Skeletal muscle tissue (tissue), 4 donors: Measurements from ENCODE around the gene ZHX3. TPM values are rescaled to one million over a fixed set of nuclear protein-coding genes. Genes with fewer than 3 reads are reported as not detected.

ENCODE experiments used
- H3K27ac ChIP-seq: one replicate; pipeline ENCODE4 v1.7.0; 2013; ENCODE audit warnings: mild to moderate bottlenecking, low read depth, low read length, inconsistent platforms
- H3K27me3 ChIP-seq, 3 donors: one replicate each; pipeline ENCODE4 v1.7.0; 2013; ENCODE audit warnings: low read length in 3 of 3; ENCODE audit not compliant: control insufficient read depth in 3 of 3, insufficient read depth in 3 of 3
- H3K36me3 ChIP-seq, 3 donors: one replicate each; pipeline ENCODE4 v1.7.0; 2013; ENCODE audit warnings: low read length in 3 of 3; ENCODE audit not compliant: control insufficient read depth in 3 of 3, insufficient read depth in 3 of 3
- H3K4me1 ChIP-seq, 3 donors: one replicate each; pipeline ENCODE4 v1.7.0; 2013; ENCODE audit warnings: low read length in 3 of 3, mild to moderate bottlenecking in 3 of 3; ENCODE audit not compliant: control insufficient read depth in 3 of 3, insufficient read depth in 3 of 3
- H3K4me3 ChIP-seq, 3 donors: one replicate each; pipeline ENCODE4 v1.7.0; 2013; ENCODE audit warnings: low read length in 3 of 3
- H3K9ac ChIP-seq, 3 donors: one replicate each; pipeline ENCODE4 v1.7.0; 2013; ENCODE audit warnings: low read length in 3 of 3, mild to moderate bottlenecking in 3 of 3, moderate library complexity in 2 of 3, low read depth in 1 of 3
- H3K9me3 ChIP-seq, 3 donors: one replicate each; pipeline ENCODE4 v1.7.0; 2013; ENCODE audit warnings: low read length in 3 of 3; ENCODE audit not compliant: control insufficient read depth in 3 of 3
- total RNA-seq: library from RNA; depleted of rRNA; stranded (reverse); fragments of >200 nt; gene quantifications from one replicate; pipeline ENCODE4 v1.2.3, GENCODE V29; 2014
- donor health status: Osteomylitis.

The ZHX3 gene
- total RNA-seq, 1 donor from 2014 or later, result 4.7 TPM

- peaks cover under 1% of the 10 kb centered on the region in 3 donors for H3K36me3 ChIP-seq
- no peaks in the 10 kb centered on the region for H3K27me3 ChIP-seq
- H3K4me1 ChIP-seq, result peaks cover 51 to 72% (median 71%) of the 10 kb centered on the region in 3 donors
- no peaks in the 10 kb centered on the region for H3K9me3 ChIP-seq
- H3K4me3 ChIP-seq, result peak overlapping the region in 1 of 3 donors; percentile 6
- no peak overlapping the region for H3K27ac ChIP-seq
- peak overlapping the region in 2 of 3 donors; percentile 25 to 26 for H3K9ac ChIP-seq
Observed at GRCh38 chr20:41154436-41155176, 162.9 kb downstream of the ZHX3 start.

GRCh38 chr20:41152108-41152757, 165.3 kb downstream of the ZHX3 start:
- Histone ChIP-seq H3K9me3 (no peaks in the 10 kb centered on the region), H3K4me1 (peaks cover 68 to 80% (median 80%) of the 10 kb centered on the region in 3 donors), H3K36me3 (no peaks in the 10 kb centered on the region), H3K27me3 (no peaks in the 10 kb centered on the region), H3K4me3 (no peak overlapping the region), H3K27ac (no peak overlapping the region), H3K9ac (peak overlapping the region in 2 of 3 donors; percentile 21 to 33)

- H3K9ac ChIP-seq, result peak overlapping the region in 1 of 3 donors; percentile 33
- no peaks in the 10 kb centered on the region for H3K27me3 ChIP-seq
- no peak overlapping the region for H3K4me3 ChIP-seq
- no peaks in the 10 kb centered on the region for H3K9me3 ChIP-seq
- H3K4me1 ChIP-seq, result peaks cover 74 to 81% (median 80%) of the 10 kb centered on the region in 3 donors
- H3K36me3 ChIP-seq, result no peaks in the 10 kb centered on the region
- peak overlapping the region; percentile 10 for H3K27ac ChIP-seq
Observed at GRCh38 chr20:41151134-41151869, 166.2 kb downstream of the ZHX3 start.

GRCh38 chr20:41150664-41151063, 166.9 kb downstream of the ZHX3 start:
- Histone ChIP-seq H3K4me3 (no peak overlapping the region), H3K27me3 (no peaks in the 10 kb centered on the region), H3K9ac (no peak overlapping the region), H3K4me1 (peaks cover 76 to 84% (median 82%) of the 10 kb centered on the region in 3 donors), H3K27ac (peak overlapping the region; percentile 10), H3K36me3 (no peaks in the 10 kb centered on the region), H3K9me3 (no peaks in the 10 kb centered on the region)

GRCh38 chr20:41148942-41149341, 168.6 kb downstream of the ZHX3 start:
- no peaks in the 10 kb centered on the region for H3K36me3 ChIP-seq
- H3K9ac ChIP-seq, result no peak overlapping the region
- H3K27me3 ChIP-seq, result no peaks in the 10 kb centered on the region
- H3K4me1 ChIP-seq, result peaks cover 72 to 82% (median 81%) of the 10 kb centered on the region in 3 donors
- H3K27ac ChIP-seq, result no peak overlapping the region
- H3K9me3 ChIP-seq, result no peaks in the 10 kb centered on the region
- H3K4me3 ChIP-seq, result no peak overlapping the region

- H3K4me1 ChIP-seq, result peaks cover 76 to 86% (median 86%) of the 10 kb centered on the region in 3 donors
- H3K36me3 ChIP-seq, result no peaks in the 10 kb centered on the region
- no peaks in the 10 kb centered on the region for H3K9me3 ChIP-seq
- H3K4me3 ChIP-seq, result peak overlapping the region in 1 of 3 donors; percentile 29
- H3K27me3 ChIP-seq, result no peaks in the 10 kb centered on the region
- no peak overlapping the region for H3K9ac ChIP-seq
- H3K27ac ChIP-seq, result no peak overlapping the region
Observed at GRCh38 chr20:41147767-41148191, 169.8 kb downstream of the ZHX3 start.

GRCh38 chr20:41145821-41146620, 171.5 kb downstream of the ZHX3 start:
- no peaks in the 10 kb centered on the region for H3K27me3 ChIP-seq
- peak overlapping the region in 1 of 3 donors; percentile 3 for H3K4me3 ChIP-seq
- H3K27ac ChIP-seq, result peak overlapping the region; percentile 41
- H3K4me1 ChIP-seq, result peaks cover 81 to 88% (median 84%) of the 10 kb centered on the region in 3 donors
- H3K9me3 ChIP-seq, result no peaks in the 10 kb centered on the region
- no peaks in the 10 kb centered on the region for H3K36me3 ChIP-seq
- H3K9ac ChIP-seq, result peak overlapping the region in 2 of 3 donors; percentile 8 to 18

- H3K9me3 ChIP-seq, result no peaks in the 10 kb centered on the region
- H3K27ac ChIP-seq, result no peak overlapping the region
- H3K4me3 ChIP-seq, result no peak overlapping the region
- H3K27me3 ChIP-seq, result no peaks in the 10 kb centered on the region
- peaks cover 83 to 88% (median 86%) of the 10 kb centered on the region in 3 donors for H3K4me1 ChIP-seq
- H3K36me3 ChIP-seq, result no peaks in the 10 kb centered on the region
- H3K9ac ChIP-seq, result no peak overlapping the region
Observed at GRCh38 chr20:41145317-41145716, 172.2 kb downstream of the ZHX3 start.

GRCh38 chr20:41143354-41143753, 174.2 kb downstream of the ZHX3 start:
- peaks cover 79 to 95% (median 87%) of the 10 kb centered on the region in 3 donors for H3K4me1 ChIP-seq
- no peak overlapping the region for H3K4me3 ChIP-seq
- no peaks in the 10 kb centered on the region for H3K27me3 ChIP-seq
- H3K9ac ChIP-seq, result no peak overlapping the region
- no peaks in the 10 kb centered on the region for H3K36me3 ChIP-seq
- no peak overlapping the region for H3K27ac ChIP-seq
- no peaks in the 10 kb centered on the region for H3K9me3 ChIP-seq
